ENCODE measurements around the gene SYN1. TPM values are rescaled to one million over a fixed set of nuclear protein-coding genes. Genes with fewer than 3 reads are reported as not detected.

The SYN1 gene
- total RNA-seq, 1 donor from 2014 or later, result not detected

GRCh38 chrX:47649781-47650163, 30.1 kb upstream of the SYN1 start:
- Histone ChIP-seq H3K79me2 (ENCODE audit: low read depth) (peaks cover 24% of the 10 kb centered on the region), H3K4me2 (peak overlapping the region; percentile 75), H4K20me1 (ENCODE audit: low read depth) (peaks cover 2% of the 10 kb centered on the region), H3K27ac (no peak overlapping the region), H3K27me3 (no peaks in the 10 kb centered on the region), H3K9me3 (ENCODE audit: low read depth) (no peaks in the 10 kb centered on the region), H3F3A (ENCODE audit: low read depth) (peaks cover 9% of the 10 kb centered on the region), H3K36me3 (no peaks in the 10 kb centered on the region), H2AFZ (replicated peaks) (no peak overlapping the region), H3K4me3 (peak overlapping the region; percentile 93), H3K4me1 (peaks cover 4% of the 10 kb centered on the region), H3K9ac (peak overlapping the region; percentile 71)
- TF ChIP-seq EZH2phosphoT487 (IDR thresholded peaks at IDR 0.05) (no peak), EZH2 (IDR thresholded peaks at IDR 0.05) (no peak), CTCF (IDR thresholded peaks at IDR 0.05) (no peak)
- Mint-ChIP-seq H3K36me3 (no peaks in the 10 kb centered on the region), H3K9me3 (peaks cover 15% of the 10 kb centered on the region), H3K27ac (no peak overlapping the region), H3K27me3 (ENCODE audit: insufficient read depth, low read depth) (peaks cover 2% of the 10 kb centered on the region), H3K4me3 (peak overlapping the region; percentile 85), H3K4me1 (peaks cover 22% of the 10 kb centered on the region)
- DNase-seq (ENCODE audit: low spot score), result no peak

DNA sequence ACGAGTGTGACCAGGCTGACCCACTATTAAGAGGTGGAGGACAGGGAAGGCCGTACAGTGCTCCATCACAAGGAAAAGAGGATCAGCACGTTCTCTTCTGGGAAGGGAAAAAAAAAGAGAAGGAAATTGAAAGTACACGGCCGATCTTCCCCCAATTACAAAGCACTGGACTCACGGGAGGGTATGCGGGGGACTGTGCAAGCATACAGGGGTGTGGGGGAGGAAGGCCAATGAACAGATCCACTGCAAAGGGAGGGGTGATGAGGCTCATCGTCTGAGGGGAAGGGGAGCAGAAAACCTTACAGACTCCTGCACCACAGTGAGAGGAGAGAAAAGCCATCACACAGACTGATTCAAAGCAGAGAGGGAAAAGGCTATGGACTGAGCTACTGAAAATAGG, 29.6 kb upstream of the SYN1 start:
- H3K9me3 Mint-ChIP-seq, result peaks cover 15% of the 10 kb centered on the region
- DNase-seq (ENCODE audit: low spot score), result no peak
- no peaks in the 10 kb centered on the region for H3K9me3 ChIP-seq (ENCODE audit: low read depth)
- peak overlapping the region; percentile 33 for H3K27ac Mint-ChIP-seq
- peak overlapping the region; percentile 93 for H3K4me3 ChIP-seq
- peaks cover 9% of the 10 kb centered on the region for H3F3A ChIP-seq (ENCODE audit: low read depth)
- H4K20me1 ChIP-seq (ENCODE audit: low read depth), result peaks cover 7% of the 10 kb centered on the region
- no peaks in the 10 kb centered on the region for H3K36me3 ChIP-seq
- H3K9ac ChIP-seq, result no peak overlapping the region
- peaks cover 24% of the 10 kb centered on the region for H3K79me2 ChIP-seq (ENCODE audit: low read depth)
- peaks cover 23% of the 10 kb centered on the region for H3K4me1 Mint-ChIP-seq
- H3K4me3 Mint-ChIP-seq, result peak overlapping the region; percentile 85
- no peak overlapping the region for H3K27ac ChIP-seq
- no peaks in the 10 kb centered on the region for H3K36me3 Mint-ChIP-seq
- TF ChIP-seq EZH2 (IDR thresholded peaks at IDR 0.05), result no peak
- no peak for TF ChIP-seq CTCF (IDR thresholded peaks at IDR 0.05)
- TF ChIP-seq EZH2phosphoT487 (IDR thresholded peaks at IDR 0.05), result no peak
- no peak overlapping the region for H2AFZ ChIP-seq (replicated peaks)
- H3K27me3 Mint-ChIP-seq (ENCODE audit: insufficient read depth, low read depth), result peaks cover 3% of the 10 kb centered on the region
- H3K4me2 ChIP-seq, result peak overlapping the region; percentile 75
- no peaks in the 10 kb centered on the region for H3K27me3 ChIP-seq
- H3K4me1 ChIP-seq, result peaks cover 4% of the 10 kb centered on the region

- no peak overlapping the region for H3K27ac ChIP-seq
- TF ChIP-seq EZH2phosphoT487 (IDR thresholded peaks at IDR 0.05) (no peak), CTCF (IDR thresholded peaks at IDR 0.05) (no peak), EZH2 (IDR thresholded peaks at IDR 0.05) (no peak)
- Mint-ChIP-seq H3K36me3 (peaks cover 2% of the 10 kb centered on the region), H3K4me3 (peak overlapping the region; percentile 85), H3K9me3 (peaks cover 15% of the 10 kb centered on the region), H3K27ac (no peak overlapping the region), H3K4me1 (peaks cover 23% of the 10 kb centered on the region), H3K27me3 (ENCODE audit: insufficient read depth, low read depth) (peaks cover 6% of the 10 kb centered on the region)
- no peak overlapping the region for H3K9ac ChIP-seq
- H3K79me2 ChIP-seq (ENCODE audit: low read depth), result peaks cover 24% of the 10 kb centered on the region
- no peak overlapping the region for H3K4me3 ChIP-seq
- H3K36me3 ChIP-seq, result no peaks in the 10 kb centered on the region
- no peaks in the 10 kb centered on the region for H3K9me3 ChIP-seq (ENCODE audit: low read depth)
- H3K27me3 ChIP-seq, result no peaks in the 10 kb centered on the region
- peaks cover 9% of the 10 kb centered on the region for H4K20me1 ChIP-seq (ENCODE audit: low read depth)
- DNase-seq (ENCODE audit: low spot score), result no peak
- H3F3A ChIP-seq (ENCODE audit: low read depth), result peaks cover 9% of the 10 kb centered on the region
- peaks cover 4% of the 10 kb centered on the region for H3K4me1 ChIP-seq
- no peak overlapping the region for H3K4me2 ChIP-seq
- no peak overlapping the region for H2AFZ ChIP-seq (replicated peaks)
Measured at GRCh38 chrX:47648376-47648775, 28.7 kb upstream of the SYN1 start.

All from neural progenitor cell (in vitro differentiated cells).